GM03348 (cell line): ENCODE results near the gene CAP2.
"Not testable (repeated sequence)": the region's sequence is repeated elsewhere in the genome, so short reads cannot be mapped to it uniquely, and the experiment has no call there.

Source experiments
- DNase-seq: peaks from one replicate; pipeline ENCODE4 v3.0.0; 2012; ENCODE audit warnings: low spot score

The CAP2 gene

GRCh38 chr6:17503051-17503450 lies 109.7 kb downstream of the CAP2 start:
- no peak for DNase-seq

DNA sequence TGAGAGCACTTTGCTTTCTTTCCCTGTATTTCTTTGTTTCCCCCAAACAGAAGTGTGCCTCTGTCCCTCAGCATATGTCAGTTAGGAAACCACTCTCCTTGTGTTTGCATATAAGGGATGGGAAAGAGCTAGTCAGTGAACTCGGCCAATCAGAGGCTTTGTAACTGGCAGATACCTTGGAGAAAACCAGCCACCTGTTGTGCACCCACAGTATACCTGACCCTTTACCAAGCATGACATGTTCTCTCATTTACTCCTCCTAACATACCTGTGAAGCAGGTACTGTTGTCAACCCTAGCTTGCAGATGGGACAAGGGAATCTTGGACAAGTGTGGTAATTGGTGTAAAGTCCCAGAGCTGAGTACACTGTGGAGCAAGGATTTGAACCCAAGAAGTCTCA lies 110.6 kb downstream of the CAP2 start:
- DNase-seq = no peak

DNA sequence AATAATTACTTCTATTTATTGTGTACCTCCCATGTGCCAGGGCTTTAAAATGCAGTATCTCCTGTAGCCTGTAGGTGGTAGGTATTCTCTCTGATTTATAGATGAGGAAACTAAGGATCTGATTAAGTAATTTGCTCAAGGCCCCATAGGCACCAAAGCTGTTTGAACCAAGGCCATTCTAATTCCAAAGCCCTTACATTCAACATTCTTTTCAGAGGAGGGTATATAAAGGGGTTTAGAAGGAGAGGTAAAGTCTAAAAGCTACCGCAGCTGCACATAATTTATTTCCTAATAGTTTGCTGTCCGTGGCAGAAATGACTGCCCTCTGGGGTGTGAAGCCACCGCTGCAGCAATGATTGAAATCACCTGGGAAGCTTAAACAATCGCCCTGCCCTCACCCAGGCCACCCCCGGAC lies 111.7 kb downstream of the CAP2 start:
- peak; percentile 24 for DNase-seq

GRCh38 chr6:17505767-17506280 lies 112.4 kb downstream of the CAP2 start:
- DNase-seq = peak; percentile 58

GRCh38 chr6:17506531-17506930 lies 113.1 kb downstream of the CAP2 start:
- no peak for DNase-seq

DNA sequence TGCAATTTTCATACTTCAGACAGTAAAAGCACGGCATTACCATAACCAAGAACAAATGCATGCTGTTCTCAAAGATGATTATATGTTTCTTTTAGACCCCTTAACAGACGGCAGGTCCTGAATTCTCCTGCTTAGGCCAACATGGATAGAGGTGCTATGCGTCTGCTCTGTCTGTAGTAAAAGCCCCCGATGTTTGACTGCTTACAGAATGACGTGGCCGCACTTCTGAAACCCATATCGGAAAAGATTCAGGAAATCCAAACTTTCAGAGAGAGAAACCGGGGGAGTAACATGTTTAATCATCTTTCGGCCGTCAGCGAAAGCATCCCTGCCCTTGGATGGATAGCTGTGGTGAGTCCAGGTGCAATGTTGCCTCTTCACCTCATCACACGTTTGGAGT lies 113.6 kb downstream of the CAP2 start:
- no peak for DNase-seq

- DNase-seq = no peak
Observed at GRCh38 chr6:17511084-17511483, 117.7 kb downstream of the CAP2 start.

- no peak for DNase-seq
Observed at GRCh38 chr6:17511580-17511979, 118.2 kb downstream of the CAP2 start.

GRCh38 chr6:17519120-17519519 lies 125.7 kb downstream of the CAP2 start:
- DNase-seq = peak; percentile 70

DNA sequence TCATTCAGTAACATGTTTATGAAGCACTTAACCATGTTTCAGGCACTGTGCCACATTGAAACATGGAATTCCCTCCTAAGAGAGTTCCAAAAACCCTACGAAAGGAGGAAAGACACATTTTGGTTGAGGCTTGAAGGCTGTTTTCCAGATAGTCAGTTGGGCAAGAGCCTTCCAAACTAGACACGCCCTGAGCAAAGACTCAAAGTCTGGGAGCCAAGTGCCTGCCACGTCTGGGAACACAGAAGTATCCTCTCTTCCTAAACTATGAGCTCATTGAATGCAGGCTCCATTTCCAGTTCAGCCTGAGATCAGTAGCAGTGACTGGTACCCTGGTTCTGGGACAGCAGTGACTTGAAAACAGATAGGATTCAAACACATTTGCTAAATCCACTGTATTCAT lies 132.2 kb downstream of the CAP2 start:
- peak; percentile 35 for DNase-seq

DNA sequence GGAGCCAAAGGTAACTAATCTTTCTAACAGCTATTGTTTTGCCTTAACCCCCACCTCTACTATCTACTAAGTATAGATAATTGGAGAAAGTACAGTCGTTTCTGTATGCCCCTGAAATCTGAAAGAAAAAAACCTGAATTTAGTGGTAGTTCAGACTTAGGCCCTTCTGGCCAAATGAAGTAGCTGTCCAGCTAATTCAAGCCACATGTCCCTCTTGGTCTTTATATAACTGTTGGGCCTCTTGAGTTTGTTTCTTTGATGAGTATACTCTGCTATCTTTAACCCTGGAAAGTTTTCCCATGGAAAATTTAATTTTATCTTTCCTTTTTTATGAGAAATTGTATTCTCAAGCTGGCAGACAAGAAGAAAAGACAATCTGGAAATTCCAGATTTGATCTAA lies 133.7 kb downstream of the CAP2 start:
- DNase-seq = no peak

DNA sequence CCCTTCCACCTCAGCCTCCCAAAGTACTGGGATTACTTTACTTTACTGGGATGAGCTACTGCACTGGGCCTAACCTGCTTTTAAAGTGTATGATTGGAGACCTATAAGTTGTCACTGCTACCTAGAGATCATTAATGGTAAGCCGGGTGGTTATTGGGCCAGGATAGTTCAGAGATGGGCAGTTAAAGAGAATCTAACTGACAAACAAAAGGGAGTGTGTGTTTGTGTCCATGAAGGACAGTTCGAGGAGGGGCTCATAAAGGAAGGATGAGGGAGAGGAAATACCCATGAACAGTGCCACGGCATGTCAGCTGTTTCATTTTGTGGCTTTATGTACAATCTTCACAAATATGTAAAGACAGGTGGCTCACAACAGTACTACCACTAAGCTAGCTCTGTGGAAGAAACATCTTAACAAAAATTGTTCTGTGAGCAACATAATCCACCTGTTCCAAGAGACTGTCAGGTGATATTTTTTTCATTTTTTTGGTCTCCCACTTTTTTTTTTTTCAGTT lies 137.0 kb downstream of the CAP2 start:
- no peak for DNase-seq

- no peak for DNase-seq
Observed at GRCh38 chr6:17536586-17536985, 143.2 kb downstream of the CAP2 start.

DNA sequence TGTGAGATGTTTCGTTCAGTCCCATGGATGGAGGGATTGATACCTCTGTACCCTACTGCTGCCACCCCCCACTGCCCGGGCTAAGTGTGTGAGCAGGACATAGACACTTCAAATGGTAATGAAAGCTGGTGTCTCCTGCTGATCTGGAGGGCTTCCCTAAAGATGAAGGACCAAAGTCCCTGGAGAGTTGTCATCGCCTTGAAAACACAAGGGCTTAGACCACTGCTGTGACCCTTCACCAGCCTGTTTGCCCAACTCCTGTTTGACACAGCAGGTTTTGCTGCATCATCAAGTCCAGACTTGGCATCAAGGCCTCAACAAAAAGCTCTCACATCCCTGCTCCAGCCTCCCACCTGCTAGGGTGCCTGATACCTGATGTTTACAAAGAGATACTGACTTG lies 148.8 kb downstream of the CAP2 start:
- no peak for DNase-seq

DNA sequence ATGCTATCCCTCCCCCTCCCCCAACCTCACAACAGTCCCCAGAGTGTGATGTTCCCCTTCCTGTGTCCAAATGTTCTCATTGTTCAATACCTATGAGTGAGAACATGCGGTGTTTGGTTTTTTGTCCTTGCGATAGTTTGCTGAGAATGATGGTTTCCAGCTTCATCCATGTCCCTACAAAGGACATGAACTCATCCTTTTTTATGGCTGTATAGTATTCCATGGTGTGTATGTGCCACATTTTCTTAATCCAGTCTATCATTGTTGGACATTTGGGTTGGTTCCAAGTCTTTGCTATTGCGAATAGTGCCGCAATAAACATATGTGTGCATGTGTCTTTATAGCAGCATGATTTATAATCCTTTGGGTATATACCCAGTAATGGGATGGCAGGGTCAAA lies 152.3 kb downstream of the CAP2 start:
- not testable (repeated sequence) for DNase-seq

- DNase-seq = no peak
Observed at GRCh38 chr6:17551383-17551958, 158.1 kb downstream of the CAP2 start.

GRCh38 chr6:17552861-17553260 lies 159.5 kb downstream of the CAP2 start:
- no peak for DNase-seq

- no peak for DNase-seq
Observed at GRCh38 chr6:17556014-17556413, 162.6 kb downstream of the CAP2 start.

DNA sequence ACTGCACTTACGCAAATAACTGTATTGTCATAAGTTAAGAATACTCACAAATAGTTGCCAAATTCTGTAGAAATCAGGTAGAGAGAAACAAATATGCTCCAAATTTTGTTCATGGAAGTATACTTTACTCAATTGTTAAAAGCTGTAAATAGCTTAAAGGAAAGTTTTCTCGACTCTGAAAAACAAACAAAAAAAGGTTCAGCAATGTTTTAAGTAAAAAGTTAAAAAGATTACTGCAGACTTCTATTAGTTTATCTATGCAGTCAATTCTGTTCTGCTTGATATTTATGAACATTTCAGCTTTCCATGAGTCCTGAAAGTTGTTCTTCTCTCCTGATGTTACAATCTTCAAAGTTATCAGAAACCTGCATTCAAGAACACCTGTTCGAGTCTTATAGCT lies 169.2 kb downstream of the CAP2 start:
- no peak for DNase-seq

DNA sequence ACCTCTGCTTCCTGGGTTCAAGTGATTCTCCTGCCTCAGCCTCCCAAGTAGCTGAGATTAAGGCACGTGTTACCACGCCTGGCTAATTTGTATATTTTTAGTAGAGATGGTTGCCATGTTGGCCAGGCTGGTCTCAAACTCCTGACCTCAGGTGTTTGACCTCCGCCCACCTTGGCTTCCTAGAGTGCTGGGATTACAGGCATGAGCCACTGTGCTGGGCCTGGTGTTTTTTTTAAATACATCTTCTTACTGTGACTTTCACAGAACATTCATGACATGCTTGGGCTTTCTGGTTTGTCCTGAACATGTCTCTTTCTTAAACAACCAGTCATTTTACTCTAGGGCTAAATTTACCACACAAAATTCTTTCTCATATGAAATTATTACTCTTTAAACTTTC lies 172.0 kb downstream of the CAP2 start:
- no peak for DNase-seq

GRCh38 chr6:17574866-17575560 lies 181.6 kb downstream of the CAP2 start:
- peak; percentile 86 for DNase-seq

DNA sequence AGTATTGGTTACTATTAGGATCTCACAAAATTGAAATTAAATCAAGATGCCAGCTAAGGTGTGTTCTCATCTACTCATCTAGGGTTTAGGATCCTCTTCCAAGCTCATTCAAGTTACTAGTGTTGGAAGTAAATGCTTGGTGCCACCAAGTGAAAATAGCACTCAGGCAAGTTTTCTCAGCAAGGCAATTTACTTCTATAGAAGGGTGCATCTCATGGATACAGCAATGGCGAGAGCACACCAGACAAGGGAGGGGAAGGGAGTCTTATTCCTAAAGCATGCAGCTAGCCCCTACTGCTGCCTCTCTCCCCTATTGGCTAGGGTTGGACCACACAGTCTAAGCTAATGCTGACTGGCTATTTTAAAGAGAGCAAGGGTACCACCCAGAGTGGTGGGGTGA lies 183.7 kb downstream of the CAP2 start:
- DNase-seq = no peak

DNA sequence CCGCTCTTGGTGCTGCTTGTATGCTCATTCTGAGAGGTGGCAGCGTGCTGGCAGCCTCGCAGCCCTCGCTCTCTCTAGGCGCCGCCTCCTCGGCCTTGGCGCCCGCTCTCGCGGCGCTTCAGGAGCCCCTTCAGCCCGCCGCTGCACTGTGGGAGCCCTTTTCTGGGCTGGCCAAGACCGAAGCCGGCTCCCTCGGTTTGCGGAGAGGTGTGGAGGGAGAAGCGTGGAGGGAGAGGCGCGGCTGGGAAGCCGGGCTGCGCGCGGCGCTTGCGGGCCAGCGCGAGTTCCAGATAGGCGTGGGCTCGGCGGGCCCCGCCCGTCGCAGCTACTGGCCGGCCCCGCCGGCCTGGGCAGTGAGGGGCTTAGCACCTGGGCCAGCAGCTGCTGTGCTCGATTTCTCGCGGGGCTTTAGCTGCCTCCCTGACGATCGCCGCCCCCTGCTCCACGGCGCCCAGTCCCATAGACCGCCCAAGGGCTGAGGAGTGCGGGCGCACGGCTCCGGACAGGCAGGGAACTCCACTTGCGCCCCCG lies 187.2 kb downstream of the CAP2 start:
- peak; percentile 55 for DNase-seq
